H1 (cell line): ENCODE results near the gene IPO9. TPM values are rescaled to one million over a fixed set of nuclear protein-coding genes. Genes with fewer than 3 reads are reported as not detected.

Experiments used
- CTCF ChIA-PET: fragments of 300-600 bp; sonication (Branson Sonifier 250); formaldehyde crosslinking; loops from one replicate; lab custom pipeline; 2021; ENCODE audit not compliant: partially characterized antibody; lab: Charles Lee
- POLR2A ChIA-PET: fragments of 300-600 bp; sonication (Branson Sonifier 250); formaldehyde crosslinking; loops from one replicate; lab custom pipeline; 2021; ENCODE audit warnings: inconsistent platforms; ENCODE audit not compliant: partially characterized antibody; lab: Charles Lee
- DNase-seq, 2 experiments: peaks; one replicate each; pipeline versions ENCODE4 v3.0.0 to v3.0.0-alpha.2; 2010 to 2022; ENCODE audit warnings: low spot score in 2 of 2, low read depth in 1 of 2, mixed read lengths in 1 of 2
- FAIRE-seq: peaks from 2 replicates; lab custom pipeline; 2011; peaks lifted over from hg19 to GRCh38; lab: Jason Lieb, UNC
- H2AFZ ChIP-seq: 2 replicates; pipeline ENCODE4 v1.8.1; 2012; ENCODE audit warnings: low read length, inconsistent platforms
- H2AK5ac ChIP-seq: 2 replicates; pipeline ENCODE4 v1.6.1; 2013; ENCODE audit warnings: low read depth, low read length
- H2BK120ac ChIP-seq: replicated peaks from 2 replicates; pipeline ENCODE3; 2013; ENCODE audit warnings: low read depth, low read length, inconsistent platforms
- H2BK12ac ChIP-seq: 2 replicates; pipeline ENCODE4 v1.6.1; 2013; ENCODE audit warnings: low read depth, low read length
- H2BK15ac ChIP-seq: 2 replicates; pipeline ENCODE4 v1.6.1; 2013; ENCODE audit warnings: low read length
- H2BK20ac ChIP-seq: 2 replicates; pipeline ENCODE4 v1.6.1; 2013; ENCODE audit warnings: low read length
- H2BK5ac ChIP-seq: 2 replicates; pipeline ENCODE4 v1.6.1; 2013; ENCODE audit warnings: low read depth, low read length
- H3K14ac ChIP-seq: 2 replicates; pipeline ENCODE4 v1.6.1; 2013; ENCODE audit warnings: inconsistent platforms; ENCODE audit not compliant: insufficient read length
- H3K18ac ChIP-seq: 2 replicates; pipeline ENCODE4 v1.6.1; 2013; ENCODE audit warnings: low read length; ENCODE audit errors: extremely low read depth
- H3K23ac ChIP-seq: 2 replicates; pipeline ENCODE4 v1.6.1; 2013; ENCODE audit warnings: inconsistent platforms; ENCODE audit not compliant: insufficient read length
- H3K23me2 ChIP-seq: 2 replicates; pipeline ENCODE4 v1.6.1; 2013; ENCODE audit warnings: low read depth, low read length
- H3K27ac ChIP-seq: 2 replicates; pipeline ENCODE4 v1.6.1; 2011; ENCODE audit warnings: low read depth, low read length, inconsistent platforms
- H3K27me3 ChIP-seq, 4 experiments: replicated peaks in 1 of 4; 1 replicate in 1 of 4; 2 replicates in 3 of 4; pipeline versions ENCODE4 v1.6.1 to v1.8.1; 2011 to 2013; ENCODE audit warnings: low read length in 3 of 4, mild to moderate bottlenecking in 3 of 4, inconsistent platforms in 2 of 4, mixed read lengths in 2 of 4, moderate library complexity in 1 of 4; ENCODE audit not compliant: control insufficient read depth in 3 of 4, insufficient read depth in 3 of 4; ENCODE audit errors: extremely low read depth in 1 of 4
- H3K36me3 ChIP-seq, 4 experiments: 2 replicates each; pipeline versions ENCODE4 v1.6.1 to v1.8.1; 2011 to 2013; ENCODE audit warnings: mild to moderate bottlenecking in 4 of 4, low read length in 3 of 4, moderate library complexity in 2 of 4, control low read depth in 1 of 4, inconsistent platforms in 1 of 4; ENCODE audit not compliant: insufficient read depth in 4 of 4, control insufficient read depth in 2 of 4
- H3K4ac ChIP-seq: replicated peaks from 2 replicates; pipeline ENCODE3; 2013; ENCODE audit warnings: low read length, low read depth, mixed read lengths, inconsistent platforms; ENCODE audit not compliant: insufficient read length
- H3K4me1 ChIP-seq, 4 experiments: replicated peaks in 1 of 4; 1 replicate in 1 of 4; 2 replicates in 3 of 4; pipeline versions ENCODE4 v1.6.1 to v1.8.1; 2011 to 2013; ENCODE audit warnings: low read length in 3 of 4, inconsistent platforms in 2 of 4, mixed read lengths in 1 of 4; ENCODE audit not compliant: insufficient read depth in 4 of 4, control insufficient read depth in 3 of 4
- H3K4me2 ChIP-seq, 2 experiments: 2 replicates each; pipeline versions ENCODE4 v1.6.1 to v1.8.1; 2011 to 2013; ENCODE audit warnings: low read depth in 2 of 2, low read length in 2 of 2, control low read depth in 1 of 2, inconsistent platforms in 1 of 2, mild to moderate bottlenecking in 1 of 2; ENCODE audit not compliant: insufficient read depth in 1 of 2
- H3K4me3 ChIP-seq, 4 experiments: fragments of 200-600, 300-600 bp in 1 of 4; sonication (generic), shearing (Covaris generic), sonication (Bioruptor Twin) in 1 of 4; 2 replicates each; pipeline versions ENCODE4 v1.5.1 to v1.8.1; 2011 to 2016; ENCODE audit warnings: low read length in 4 of 4, low read depth in 3 of 4, control low read depth in 2 of 4, inconsistent platforms in 2 of 4, mild to moderate bottlenecking in 2 of 4, mixed read lengths in 1 of 4, moderate library complexity in 1 of 4; ENCODE audit not compliant: insufficient read depth in 2 of 4; ENCODE audit errors: extremely low read depth in 1 of 4
- H3K56ac ChIP-seq: replicated peaks from 2 replicates; pipeline ENCODE3; 2013; ENCODE audit warnings: low read depth, mild to moderate bottlenecking, mixed read lengths, low read length, inconsistent platforms; ENCODE audit not compliant: insufficient read length
- H3K79me1 ChIP-seq: 2 replicates; pipeline ENCODE4 v1.6.1; 2013; ENCODE audit warnings: low read depth, low read length, control low read depth
- H3K79me2 ChIP-seq, 2 experiments: 2 replicates each; pipeline versions ENCODE4 v1.6.1 to v1.8.1; 2012 to 2013; ENCODE audit warnings: low read length in 2 of 2, mild to moderate bottlenecking in 2 of 2, inconsistent platforms in 1 of 2; ENCODE audit not compliant: insufficient read depth in 2 of 2, control insufficient read depth in 1 of 2
- H3K9ac ChIP-seq, 4 experiments: replicated peaks in 1 of 4; 1 replicate in 1 of 4; 2 replicates in 3 of 4; pipeline versions ENCODE4 v1.6.1 to v1.8.1; 2011 to 2013; ENCODE audit warnings: low read depth in 3 of 4, low read length in 3 of 4, control low read depth in 2 of 4, mild to moderate bottlenecking in 2 of 4, moderate library complexity in 2 of 4, inconsistent platforms in 1 of 4; ENCODE audit errors: extremely low read depth in 1 of 4
- H3K9me3 ChIP-seq, 2 experiments: 2 replicates each; pipeline versions ENCODE4 v1.6.1 to v1.8.1; 2012 to 2013; ENCODE audit warnings: mild to moderate bottlenecking in 2 of 2, moderate library complexity in 2 of 2, control low read depth in 1 of 2, inconsistent platforms in 1 of 2, low read depth in 1 of 2, low read length in 1 of 2, mixed read lengths in 1 of 2; ENCODE audit not compliant: insufficient read depth in 2 of 2
- H4K20me1 ChIP-seq, 2 experiments: replicated peaks in 1 of 2; 2 replicates each; pipeline versions ENCODE3 to v1.8.1; 2011 to 2013; ENCODE audit warnings: inconsistent platforms in 2 of 2, low read length in 2 of 2, mild to moderate bottlenecking in 1 of 2; ENCODE audit not compliant: insufficient read depth in 2 of 2, control insufficient read depth in 1 of 2
- H4K5ac ChIP-seq: 2 replicates; pipeline ENCODE4 v1.6.1; 2013; ENCODE audit warnings: low read length, low read depth, mixed read lengths, inconsistent platforms; ENCODE audit not compliant: insufficient read length
- H4K8ac ChIP-seq: 2 replicates; pipeline ENCODE4 v1.8.0; 2013; ENCODE audit warnings: mild to moderate bottlenecking, moderate library complexity, low read length, inconsistent platforms; ENCODE audit not compliant: insufficient read depth; ENCODE audit errors: extremely low read depth
- H4K91ac ChIP-seq: replicated peaks from 2 replicates; pipeline ENCODE3; 2013; ENCODE audit warnings: low read length, mixed read lengths, inconsistent platforms; ENCODE audit not compliant: insufficient read length
- CBX5 ChIP-seq: fragments of 300-800, 300-1000 bp; sonication (generic); IDR thresholded peaks from 2 replicates; pipeline ENCODE4 v1.7.1; 2016; ENCODE audit warnings: antibody characterized with exemption, low read length, low read depth
- CHD1 ChIP-seq: IDR thresholded peaks from 2 replicates; pipeline ENCODE4 v1.6.1; 2012; ENCODE audit warnings: low read depth, low read length, improper control_type of control experiment
- EGR1 ChIP-seq: IDR thresholded peaks from 2 replicates; pipeline ENCODE4 v1.6.1; 2011; ENCODE audit warnings: low read depth, low read length, borderline replicate concordance
- FOSL1 ChIP-seq: IDR thresholded peaks from 2 replicates; pipeline ENCODE4 v1.6.1; 2011; ENCODE audit warnings: mild to moderate bottlenecking, low read depth, low read length, moderate library complexity; ENCODE audit not compliant: insufficient read depth
- HDAC2 ChIP-seq, 2 experiments: fragments of 300-600 bp in 1 of 2; sonication (generic) in 1 of 2; IDR thresholded peaks; 2 replicates each; pipeline ENCODE4 v1.6.1; 2011 to 2012; ENCODE audit warnings: low read depth in 2 of 2, low read length in 2 of 2, mild to moderate bottlenecking in 2 of 2, moderate library complexity in 2 of 2, borderline replicate concordance in 1 of 2, inconsistent platforms in 1 of 2
- SIN3A ChIP-seq, 2 experiments: IDR thresholded peaks in 1 of 2; conservative IDR thresholded peaks in 1 of 2; 2 replicates each; pipeline ENCODE4 v1.6.1; 2011 to 2012; ENCODE audit warnings: low read length in 2 of 2, improper control_type of control experiment in 1 of 2, low read depth in 1 of 2, mild to moderate bottlenecking in 1 of 2
- SIRT6 ChIP-seq: IDR thresholded peaks from one replicate; pipeline ENCODE4 v1.7.1; 2012; ENCODE audit warnings: low read length, inconsistent platforms
- SIX5 ChIP-seq: IDR thresholded peaks from 2 replicates; pipeline ENCODE4 v1.6.1; 2011; ENCODE audit warnings: mild to moderate bottlenecking, low read depth, low read length
- SP2 ChIP-seq: IDR thresholded peaks from 2 replicates; pipeline ENCODE4 v1.6.1; 2012; ENCODE audit warnings: mild to moderate bottlenecking, low read length, inconsistent platforms
- SRF ChIP-seq: IDR thresholded peaks from 2 replicates; pipeline ENCODE4 v1.6.1; 2011; ENCODE audit warnings: mild to moderate bottlenecking, low read depth, low read length, moderate library complexity
- TAF1 ChIP-seq: IDR thresholded peaks from 2 replicates; pipeline ENCODE4 v1.6.1; 2011; ENCODE audit warnings: mild to moderate bottlenecking, low read depth, low read length
- WGBS, 2 experiments: shearing (Covaris generic) in 1 of 2; methylation state at CpG; one replicate each; pipeline versions ENCODE4 v1.1.6 to v1.1.7; 2013 to 2015; ENCODE audit warnings: low lambda C conversion rate in 2 of 2, mixed read lengths in 2 of 2, inconsistent platforms in 1 of 2, low coverage in 1 of 2, missing lambda C conversion rate in 1 of 2; ENCODE audit not compliant: insufficient replicate concordance in 2 of 2, insufficient coverage in 1 of 2, insufficient read length in 1 of 2; ENCODE audit errors: extremely low coverage in 1 of 2, missing lambda C conversion rate in 1 of 2; 5-methylcytosine and 5-hydroxymethylcytosine counted together
- polyA plus RNA-seq, 7 experiments: library from polyadenylated mRNA; depleted of rRNA in 3 of 7; stranded (reverse) in 5 of 7; unstranded in 2 of 7; fragments of >200 nt in 5 of 7; fragments of 200-250 nt in 2 of 7; gene quantifications; 1 replicate in 5 of 7; 2 replicates in 1 of 7; 4 replicates in 1 of 7; pipeline versions ENCODE4 v1.2.1 to v1.2.3, GENCODE V29; 2011 to 2013; ENCODE audit warnings: missing spikeins in 2 of 7, mixed read lengths in 2 of 7
- total RNA-seq: library from RNA; stranded (reverse); fragmentation: NEBNext Ultra II Directional; extraction: Animal tissue kit (Norgen Biotek cat#: 25700); gene quantifications from 2 replicates; pipeline ENCODE4 v1.2.1, GENCODE V29; 2021
- TF ChIP-seq, protein P1 (sequence below): IDR thresholded peaks from 2 replicates; pipeline ENCODE4 v1.6.1; 2012; ENCODE audit warnings: low read length, inconsistent platforms

Gene IPO9
- total and polyA plus RNA-seq, 2 of the 8 experiments (the other 6 are each of a cell fraction or from before 2014, with no cell fraction given) = 61.0 to 122 TPM

DNA sequence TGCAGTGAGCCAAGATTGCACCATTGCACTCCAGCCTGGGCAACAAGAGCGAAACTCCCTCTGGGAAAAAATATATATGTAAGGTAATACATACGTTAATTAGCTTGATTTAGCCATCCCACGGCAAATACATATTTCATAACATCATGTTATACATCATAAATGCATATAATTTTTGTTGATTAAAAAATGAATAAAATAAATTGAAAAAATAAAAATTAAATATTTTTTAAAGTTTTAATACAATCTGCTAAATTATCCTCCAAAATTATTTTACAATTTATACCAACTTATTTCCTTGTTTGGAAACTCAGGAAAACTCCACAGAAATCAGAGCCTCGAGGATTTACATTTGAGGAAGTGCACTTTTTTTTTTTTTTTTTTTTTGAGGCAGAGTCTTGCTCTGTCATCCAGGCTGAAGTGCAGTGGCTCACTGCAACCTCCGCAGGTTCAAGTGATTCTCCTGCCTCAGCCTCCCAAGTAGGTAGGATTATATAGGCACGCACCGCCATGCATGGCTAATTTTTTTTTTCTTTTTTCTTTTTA lies 12.6 kb upstream of the IPO9 start:
- Histone ChIP-seq H3K27me3 (no peaks in the 10 kb centered on the region), H2BK15ac (no peak overlapping the region), H2BK5ac (no peak overlapping the region), H3K79me1 (no peaks in the 10 kb centered on the region), H2BK120ac (no peak overlapping the region), H4K5ac (no peak overlapping the region), H2BK20ac (no peak overlapping the region), H3K18ac (no peak overlapping the region), H2BK12ac (no peak overlapping the region), H2AFZ (no peak overlapping the region), H3K27ac (no peak overlapping the region), H3K23me2 (no peaks in the 10 kb centered on the region), H3K4me2 (no peak overlapping the region), H4K8ac (no peak overlapping the region), H4K20me1 (no peaks in the 10 kb centered on the region), H2AK5ac (no peak overlapping the region), H3K79me2 (no peaks in the 10 kb centered on the region), H3K36me3 (peaks cover 27 to 70% (median 52%) of the 10 kb centered on the region in 4 experiments), H3K23ac (no peak overlapping the region), H3K4ac (no peak overlapping the region), H4K91ac (no peak overlapping the region), H3K56ac (no peak overlapping the region), H3K4me1 (no peaks in the 10 kb centered on the region), H3K4me3 (no peak overlapping the region), H3K14ac (no peak overlapping the region), H3K9me3 (no peaks in the 10 kb centered on the region), H3K9ac (no peak overlapping the region)
- ChIA-PET POLR2A (no interaction called here), CTCF (interaction anchor here (2.1 kb wide), 1 partner anchor 107 kb away, joined by 6 read pairs; no protein-coding TSS in a partner anchor)
- no peak for DNase-seq
- WGBS, 2 experiments = 91% methylated on average over 7 of the region's 7 CpGs; no CpG with 5 or more reads in 1 of the 2 experiments
- FAIRE-seq = no peak
- no peak for TF ChIP-seq CBX5
- no peak for TF ChIP-seq CHD1
- no peak for TF ChIP-seq SP2
- TF ChIP-seq SRF = no peak
- no peak for TF ChIP-seq TAF1
- TF ChIP-seq FOSL1 = no peak
- TF ChIP-seq HDAC2 (IDR thresholded peaks at IDR 0.05; ENCODE audit: borderline replicate concordance in 1 of 2, low read depth in 2 of 2, low read length in 2 of 2) = no peak
- TF ChIP-seq EGR1 = no peak
- no peak for TF ChIP-seq SIX5
- TF ChIP-seq SIN3A (conservative IDR thresholded peaks at IDR 0.05 in 1 of 2, IDR thresholded peaks at IDR 0.05 in 1 of 2; ENCODE audit: low read depth in 1 of 2, low read length in 2 of 2) = no peak
- TF ChIP-seq, protein P1, sequence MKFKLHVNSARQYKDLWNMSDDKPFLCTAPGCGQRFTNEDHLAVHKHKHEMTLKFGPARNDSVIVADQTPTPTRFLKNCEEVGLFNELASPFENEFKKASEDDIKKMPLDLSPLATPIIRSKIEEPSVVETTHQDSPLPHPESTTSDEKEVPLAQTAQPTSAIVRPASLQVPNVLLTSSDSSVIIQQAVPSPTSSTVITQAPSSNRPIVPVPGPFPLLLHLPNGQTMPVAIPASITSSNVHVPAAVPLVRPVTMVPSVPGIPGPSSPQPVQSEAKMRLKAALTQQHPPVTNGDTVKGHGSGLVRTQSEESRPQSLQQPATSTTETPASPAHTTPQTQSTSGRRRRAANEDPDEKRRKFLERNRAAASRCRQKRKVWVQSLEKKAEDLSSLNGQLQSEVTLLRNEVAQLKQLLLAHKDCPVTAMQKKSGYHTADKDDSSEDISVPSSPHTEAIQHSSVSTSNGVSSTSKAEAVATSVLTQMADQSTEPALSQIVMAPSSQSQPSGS = no peak
- no peak for TF ChIP-seq SIRT6
